ENCODE results near the gene FBXL15.

Gene FBXL15

DNA sequence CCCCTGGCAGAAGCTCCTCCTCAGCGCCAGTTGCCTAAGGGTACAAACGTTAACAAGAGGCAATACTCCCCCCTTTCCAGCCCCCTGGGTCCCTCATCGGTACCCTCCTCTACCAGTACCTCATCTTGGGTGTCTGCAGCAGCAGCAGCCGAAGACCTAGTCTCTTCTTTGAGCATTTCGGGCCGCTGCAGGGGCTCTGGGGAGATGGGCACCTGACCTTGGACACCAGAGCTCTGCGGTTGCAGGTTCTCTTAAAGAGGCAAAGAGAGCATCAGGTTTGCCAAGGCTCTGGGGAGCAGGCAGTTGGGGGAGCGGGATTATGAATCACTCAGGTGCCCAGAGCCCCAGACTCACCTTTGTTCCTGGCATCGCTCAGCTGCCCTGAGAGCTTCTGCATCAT, 3.5 kb downstream of the FBXL15 start:
- Histone ChIP-seq H3K9ac (ENCODE audit: low read depth, low read length) (no peak overlapping the region), H3K9me3 (replicated peaks; ENCODE audit: low read length) (no peaks in the 10 kb centered on the region), H3K4me2 (ENCODE audit: low read length) (no peak overlapping the region), H3K36me3 (ENCODE audit: insufficient read depth, low read length) (peaks cover 25% of the 10 kb centered on the region), H3K4me1 (ENCODE audit: control insufficient read depth, insufficient read depth, low read length) (peaks cover 21% of the 10 kb centered on the region), H3K4me3 (ENCODE audit: low read length) (no peak overlapping the region), H3K27me3 (ENCODE audit: control insufficient read depth, insufficient read depth, low read length) (peaks cover 2% of the 10 kb centered on the region)

DNA sequence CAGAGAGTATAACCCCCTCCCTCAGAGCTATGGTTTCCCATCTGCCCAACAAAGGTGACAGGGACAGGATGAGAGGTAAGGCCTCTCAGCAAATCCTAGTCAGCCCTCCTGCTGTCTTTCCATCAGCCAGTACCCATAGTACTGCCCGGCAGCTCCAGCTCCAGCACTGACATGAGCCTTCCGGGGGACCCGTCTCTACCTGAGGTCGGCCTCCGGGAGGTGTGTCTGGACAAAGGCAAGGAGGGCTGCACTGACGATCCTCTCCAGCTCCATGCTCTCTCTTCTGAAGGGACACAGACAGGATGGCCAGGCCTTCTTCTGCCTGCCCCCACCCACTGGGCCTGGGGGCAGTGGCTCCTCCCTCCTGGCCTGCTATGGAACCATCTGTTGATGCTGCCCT, 4.3 kb downstream of the FBXL15 start:
- Histone ChIP-seq H3K4me3 (ENCODE audit: low read length) (no peak overlapping the region), H3K4me1 (ENCODE audit: control insufficient read depth, insufficient read depth, low read length) (peaks cover 17% of the 10 kb centered on the region), H3K9me3 (replicated peaks; ENCODE audit: low read length) (no peaks in the 10 kb centered on the region), H3K9ac (ENCODE audit: low read depth, low read length) (no peak overlapping the region), H3K4me2 (ENCODE audit: low read length) (no peak overlapping the region), H3K36me3 (ENCODE audit: insufficient read depth, low read length) (peaks cover 25% of the 10 kb centered on the region), H3K27me3 (ENCODE audit: control insufficient read depth, insufficient read depth, low read length) (no peaks in the 10 kb centered on the region)

DNA sequence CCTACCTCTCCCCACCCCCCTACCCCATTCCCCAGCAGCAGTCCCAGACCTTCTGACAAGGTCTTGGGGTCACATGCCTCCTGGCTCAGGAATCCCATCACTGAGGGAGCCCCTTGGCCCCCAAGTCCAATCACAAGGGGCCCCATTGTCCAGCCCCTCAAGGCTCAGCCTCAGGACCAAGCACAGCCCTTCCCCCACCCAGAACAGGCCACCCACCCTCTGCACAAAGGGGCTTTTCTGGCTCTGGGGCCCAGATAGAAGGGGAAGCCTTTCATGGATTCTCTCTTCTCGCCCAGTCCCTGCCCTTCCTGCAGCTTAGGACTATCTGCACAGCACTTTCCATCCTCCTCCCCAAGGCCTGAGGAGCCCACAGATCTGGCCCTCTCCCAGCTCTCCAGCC, 4.8 kb downstream of the FBXL15 start:
- H3K4me1 ChIP-seq (ENCODE audit: control insufficient read depth, insufficient read depth, low read length): peaks cover 13% of the 10 kb centered on the region
- no peak overlapping the region for H3K4me3 ChIP-seq (ENCODE audit: low read length)
- H3K36me3 ChIP-seq (ENCODE audit: insufficient read depth, low read length): peaks cover 25% of the 10 kb centered on the region
- H3K9me3 ChIP-seq (replicated peaks; ENCODE audit: low read length): no peaks in the 10 kb centered on the region
- H3K27me3 ChIP-seq (ENCODE audit: control insufficient read depth, insufficient read depth, low read length): no peaks in the 10 kb centered on the region
- H3K4me2 ChIP-seq (ENCODE audit: low read length): no peak overlapping the region
- no peak overlapping the region for H3K9ac ChIP-seq (ENCODE audit: low read depth, low read length)

DNA sequence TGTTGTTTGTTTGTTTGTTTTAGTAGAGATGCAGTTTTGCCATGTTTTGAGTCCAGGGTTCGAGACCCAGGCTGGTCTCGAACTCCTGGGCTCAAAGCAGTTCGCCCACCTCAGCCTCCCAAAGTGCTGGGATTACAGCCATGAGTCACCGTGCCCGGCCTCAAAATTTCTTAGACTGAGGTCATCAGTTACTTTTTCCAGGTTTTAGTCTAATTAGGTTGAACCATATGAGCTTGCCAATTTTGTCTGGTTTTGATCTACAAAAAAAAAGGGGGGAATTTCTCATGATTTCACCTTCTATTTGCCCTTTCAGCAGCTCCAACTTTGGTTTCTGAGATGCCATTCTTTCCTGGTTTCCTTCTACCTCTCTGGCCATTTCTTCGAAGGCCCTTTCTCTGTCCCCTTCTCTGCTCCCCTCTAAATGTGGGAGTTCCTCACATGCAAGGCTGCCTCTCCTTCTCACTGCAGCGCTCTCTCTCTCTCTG, 6.2 kb downstream of the FBXL15 start:
- Histone ChIP-seq H3K9me3 (replicated peaks; ENCODE audit: low read length) (no peaks in the 10 kb centered on the region), H3K4me3 (ENCODE audit: low read length) (no peak overlapping the region), H3K27me3 (ENCODE audit: control insufficient read depth, insufficient read depth, low read length) (no peaks in the 10 kb centered on the region), H3K36me3 (ENCODE audit: insufficient read depth, low read length) (peaks cover 25% of the 10 kb centered on the region), H3K4me1 (ENCODE audit: control insufficient read depth, insufficient read depth, low read length) (peaks cover 20% of the 10 kb centered on the region), H3K4me2 (ENCODE audit: low read length) (no peak overlapping the region), H3K9ac (ENCODE audit: low read depth, low read length) (no peak overlapping the region)

DNA sequence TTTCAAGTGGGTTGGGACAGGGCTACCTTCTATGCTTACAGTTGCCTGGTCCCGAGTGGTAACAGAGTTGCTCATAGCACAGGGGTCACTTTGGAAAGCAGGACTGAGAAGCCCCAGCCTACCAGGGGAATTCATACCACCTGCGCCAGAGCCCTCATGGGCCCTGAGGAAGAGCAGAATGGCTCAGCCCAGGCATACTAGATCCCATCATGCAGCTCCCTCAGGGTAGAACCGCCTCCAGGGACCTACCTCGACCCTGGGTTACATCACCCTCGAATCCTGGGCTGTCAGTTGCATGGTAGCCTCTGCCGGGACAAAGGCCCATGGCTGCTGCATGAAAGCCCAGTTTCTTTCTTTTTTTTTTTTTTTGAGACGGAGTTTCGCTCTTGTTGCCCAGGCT, 8.8 kb downstream of the FBXL15 start:
- Histone ChIP-seq H3K4me2 (ENCODE audit: low read length) (no peak overlapping the region), H3K9ac (ENCODE audit: low read depth, low read length) (no peak overlapping the region), H3K9me3 (replicated peaks; ENCODE audit: low read length) (no peaks in the 10 kb centered on the region), H3K4me1 (ENCODE audit: control insufficient read depth, insufficient read depth, low read length) (peaks cover 12% of the 10 kb centered on the region), H3K4me3 (ENCODE audit: low read length) (no peak overlapping the region), H3K27me3 (ENCODE audit: control insufficient read depth, insufficient read depth, low read length) (no peaks in the 10 kb centered on the region), H3K36me3 (ENCODE audit: insufficient read depth, low read length) (peaks cover 8% of the 10 kb centered on the region)

DNA sequence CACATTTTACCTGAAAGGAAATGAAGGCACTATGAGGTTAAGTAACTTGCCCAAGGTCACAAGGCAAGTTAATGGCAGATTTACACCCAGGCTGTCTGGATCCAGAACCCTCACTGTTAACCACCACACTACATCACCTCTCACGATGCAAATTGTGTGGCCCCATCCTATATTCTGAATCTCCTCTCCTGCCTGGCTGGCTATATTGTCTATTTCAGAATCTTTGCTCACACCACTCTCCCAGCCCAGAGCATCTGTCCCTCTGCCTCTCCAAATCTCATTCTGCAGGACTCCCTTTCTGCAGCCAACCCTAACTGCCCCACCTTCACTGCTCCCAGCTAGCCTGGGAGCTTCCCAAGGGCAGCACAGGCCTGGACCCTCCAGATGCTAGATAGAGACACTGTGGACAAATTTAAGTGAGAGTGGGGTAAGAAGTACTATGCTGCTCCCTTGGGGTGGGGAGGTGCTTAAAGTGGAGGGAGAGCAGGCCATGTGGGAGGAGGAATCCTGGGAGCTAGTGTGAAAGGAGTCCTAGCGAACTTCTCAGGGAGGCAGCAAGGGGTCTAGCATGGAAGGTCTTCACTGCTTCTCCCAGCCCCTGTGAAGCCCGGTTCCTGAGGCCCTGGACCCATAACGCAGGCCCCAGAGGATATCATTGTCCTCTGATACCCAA, 11.0 kb downstream of the FBXL15 start:
- Histone ChIP-seq H3K4me3 (ENCODE audit: low read length) (peak overlapping the region; percentile 92), H3K4me1 (ENCODE audit: control insufficient read depth, insufficient read depth, low read length) (peaks cover 26% of the 10 kb centered on the region), H3K9me3 (replicated peaks; ENCODE audit: low read length) (no peaks in the 10 kb centered on the region), H3K9ac (ENCODE audit: low read depth, low read length) (peak overlapping the region; percentile 97), H3K4me2 (ENCODE audit: low read length) (peak overlapping the region; percentile 99), H3K36me3 (ENCODE audit: insufficient read depth, low read length) (no peaks in the 10 kb centered on the region), H3K27me3 (ENCODE audit: control insufficient read depth, insufficient read depth, low read length) (no peaks in the 10 kb centered on the region)

DNA sequence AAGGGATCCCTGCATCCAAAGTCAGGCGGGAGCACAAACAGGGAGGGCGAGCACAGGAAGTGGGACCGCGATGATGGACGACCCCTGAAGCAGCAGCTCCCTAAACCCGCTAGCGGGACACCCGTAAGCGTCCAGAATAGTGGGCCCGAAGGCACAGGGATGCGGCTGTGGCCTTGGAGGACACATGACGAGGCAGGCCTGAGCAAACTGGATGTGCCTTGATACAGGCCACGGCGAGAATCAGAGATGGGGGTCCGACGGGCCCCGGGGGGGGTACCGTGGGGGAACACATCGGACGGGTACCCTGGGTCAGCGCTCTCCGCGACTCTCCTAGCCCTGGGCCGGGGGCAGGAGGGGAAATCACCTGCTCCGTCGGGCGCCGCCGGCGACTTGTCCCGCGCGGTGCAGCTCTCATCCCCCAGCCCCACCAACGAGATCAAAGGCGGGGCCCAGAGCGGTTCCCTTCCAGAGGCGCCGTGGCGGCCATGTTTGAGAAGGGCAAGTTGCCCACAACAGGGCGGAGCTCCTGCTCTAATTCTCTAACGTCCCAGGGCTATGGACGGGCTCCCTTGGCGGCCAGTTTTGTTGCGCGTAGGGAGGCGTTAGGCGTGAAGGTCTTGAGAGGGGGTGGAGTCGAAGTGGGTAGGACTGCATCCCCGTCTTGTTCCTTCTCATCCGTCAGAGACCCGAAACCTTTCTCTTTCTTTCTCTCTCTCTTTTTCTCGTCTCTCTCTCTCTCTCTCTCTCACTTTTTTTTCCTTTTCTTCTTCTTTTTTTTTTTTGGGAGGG, 11.7 kb downstream of the FBXL15 start, which contains the start of gene CUEDC2:
Gene CUEDC2, minus strand, starts transcription at position 413 of the 789 bp plus-strand sequence. CDS start 7,386 bp downstream, outside the sequence.
- Histone ChIP-seq H3K4me1 (ENCODE audit: control insufficient read depth, insufficient read depth, low read length) (peaks cover 26% of the 10 kb centered on the region), H3K4me2 (ENCODE audit: low read length) (peak within 1 kb of the TSS; percentile 99), H3K4me3 (ENCODE audit: low read length) (peak within 1 kb of the TSS; percentile 92), H3K27me3 (ENCODE audit: control insufficient read depth, insufficient read depth, low read length) (no peaks in the 10 kb centered on the region), H3K36me3 (ENCODE audit: insufficient read depth, low read length) (no peaks in the 10 kb centered on the region), H3K9me3 (replicated peaks; ENCODE audit: low read length) (no peaks in the 10 kb centered on the region), H3K9ac (ENCODE audit: low read depth, low read length) (peak within 1 kb of the TSS; percentile 97)

DNA sequence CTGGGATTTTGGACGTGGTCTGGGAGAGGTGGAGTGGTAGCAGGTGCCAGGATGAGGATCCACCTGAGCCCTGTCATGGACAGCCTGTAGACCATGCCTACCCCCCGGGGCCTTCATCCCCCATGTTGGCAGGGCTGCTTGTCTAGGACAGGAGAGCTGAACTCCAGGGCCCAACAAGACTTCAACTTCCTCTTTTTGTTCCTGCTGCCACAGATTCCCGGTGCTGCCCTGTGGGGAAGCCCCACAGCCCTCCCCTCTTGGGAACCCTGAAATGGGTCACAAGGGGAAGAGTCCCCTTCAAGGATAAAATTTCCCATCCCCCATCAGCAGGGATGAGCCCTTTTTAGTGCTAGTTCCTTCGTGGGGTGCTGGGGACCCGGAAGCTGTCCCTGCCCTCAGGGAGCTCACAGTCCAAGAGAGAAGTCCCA, 13.0 kb downstream of the FBXL15 start:
- Histone ChIP-seq H3K4me2 (ENCODE audit: low read length) (no peak overlapping the region), H3K9me3 (replicated peaks; ENCODE audit: low read length) (no peaks in the 10 kb centered on the region), H3K27me3 (ENCODE audit: control insufficient read depth, insufficient read depth, low read length) (no peaks in the 10 kb centered on the region), H3K9ac (ENCODE audit: low read depth, low read length) (no peak overlapping the region), H3K4me1 (ENCODE audit: control insufficient read depth, insufficient read depth, low read length) (peaks cover 26% of the 10 kb centered on the region), H3K4me3 (ENCODE audit: low read length) (no peak overlapping the region), H3K36me3 (ENCODE audit: insufficient read depth, low read length) (no peaks in the 10 kb centered on the region)

DNA sequence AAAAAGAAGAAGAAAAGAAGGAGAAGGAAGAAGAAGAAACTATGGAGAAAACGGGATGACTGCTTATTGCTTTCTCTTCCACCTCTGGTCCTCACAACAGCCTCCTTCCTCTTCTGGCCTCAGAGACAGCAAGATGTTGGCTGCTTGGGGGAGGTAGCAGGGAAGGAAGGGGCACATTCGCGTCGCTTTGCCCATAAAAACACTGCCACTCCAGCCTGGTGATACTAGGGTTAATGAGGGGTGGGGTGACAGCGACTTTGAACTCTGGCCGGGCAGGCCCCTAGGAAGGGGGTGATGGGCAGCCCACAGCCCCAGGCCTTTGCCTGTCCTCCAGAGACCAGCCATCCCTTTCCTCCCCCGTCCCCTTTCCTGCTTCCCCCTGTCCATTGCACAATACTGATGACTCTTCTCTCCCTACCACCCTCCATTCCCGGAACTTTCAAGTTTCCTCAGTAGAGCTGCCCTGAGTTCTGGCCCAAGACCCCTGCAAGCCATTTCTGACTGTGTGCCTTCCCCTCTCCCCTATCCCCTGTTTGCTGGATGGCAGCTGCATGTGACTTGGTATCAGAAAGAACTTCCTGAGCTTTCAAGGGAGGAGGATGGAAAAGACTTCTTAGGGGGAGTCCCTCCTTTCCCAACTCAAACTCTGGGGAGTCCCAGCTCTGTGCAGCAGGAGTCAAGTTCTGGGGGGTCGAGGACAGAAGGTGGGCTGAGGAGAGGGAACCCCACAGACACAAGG, 13.9 kb downstream of the FBXL15 start:
- no peaks in the 10 kb centered on the region for H3K36me3 ChIP-seq (ENCODE audit: insufficient read depth, low read length)
- H3K9me3 ChIP-seq (replicated peaks; ENCODE audit: low read length): no peaks in the 10 kb centered on the region
- peak overlapping the region; percentile 21 for H3K4me2 ChIP-seq (ENCODE audit: low read length)
- H3K4me1 ChIP-seq (ENCODE audit: control insufficient read depth, insufficient read depth, low read length): peaks cover 26% of the 10 kb centered on the region
- no peak overlapping the region for H3K9ac ChIP-seq (ENCODE audit: low read depth, low read length)
- no peak overlapping the region for H3K4me3 ChIP-seq (ENCODE audit: low read length)
- H3K27me3 ChIP-seq (ENCODE audit: control insufficient read depth, insufficient read depth, low read length): no peaks in the 10 kb centered on the region

DNA sequence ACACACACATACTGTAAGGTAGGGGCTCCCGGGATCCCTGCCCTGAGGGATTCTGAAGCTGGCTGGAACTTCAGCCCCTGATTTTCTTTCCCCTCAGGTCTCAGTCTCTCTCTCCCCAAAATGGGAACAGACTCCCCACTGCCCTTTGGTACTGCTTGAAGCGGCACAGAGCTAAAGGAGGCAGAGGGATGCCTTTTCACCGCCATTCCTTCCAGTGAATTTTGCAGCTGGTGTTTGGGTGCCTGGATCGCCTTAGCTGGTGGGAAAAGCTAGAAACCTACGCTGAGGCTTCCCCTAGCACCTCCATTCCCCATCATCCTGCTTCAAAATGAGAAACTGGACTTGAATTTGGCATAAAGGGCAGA, 14.5 kb downstream of the FBXL15 start:
- peaks cover 26% of the 10 kb centered on the region for H3K4me1 ChIP-seq (ENCODE audit: control insufficient read depth, insufficient read depth, low read length)
- H3K36me3 ChIP-seq (ENCODE audit: insufficient read depth, low read length): no peaks in the 10 kb centered on the region
- H3K4me3 ChIP-seq (ENCODE audit: low read length): no peak overlapping the region
- no peak overlapping the region for H3K9ac ChIP-seq (ENCODE audit: low read depth, low read length)
- peak overlapping the region; percentile 80 for H3K4me2 ChIP-seq (ENCODE audit: low read length)
- H3K9me3 ChIP-seq (replicated peaks; ENCODE audit: low read length): no peaks in the 10 kb centered on the region
- H3K27me3 ChIP-seq (ENCODE audit: control insufficient read depth, insufficient read depth, low read length): no peaks in the 10 kb centered on the region

DNA sequence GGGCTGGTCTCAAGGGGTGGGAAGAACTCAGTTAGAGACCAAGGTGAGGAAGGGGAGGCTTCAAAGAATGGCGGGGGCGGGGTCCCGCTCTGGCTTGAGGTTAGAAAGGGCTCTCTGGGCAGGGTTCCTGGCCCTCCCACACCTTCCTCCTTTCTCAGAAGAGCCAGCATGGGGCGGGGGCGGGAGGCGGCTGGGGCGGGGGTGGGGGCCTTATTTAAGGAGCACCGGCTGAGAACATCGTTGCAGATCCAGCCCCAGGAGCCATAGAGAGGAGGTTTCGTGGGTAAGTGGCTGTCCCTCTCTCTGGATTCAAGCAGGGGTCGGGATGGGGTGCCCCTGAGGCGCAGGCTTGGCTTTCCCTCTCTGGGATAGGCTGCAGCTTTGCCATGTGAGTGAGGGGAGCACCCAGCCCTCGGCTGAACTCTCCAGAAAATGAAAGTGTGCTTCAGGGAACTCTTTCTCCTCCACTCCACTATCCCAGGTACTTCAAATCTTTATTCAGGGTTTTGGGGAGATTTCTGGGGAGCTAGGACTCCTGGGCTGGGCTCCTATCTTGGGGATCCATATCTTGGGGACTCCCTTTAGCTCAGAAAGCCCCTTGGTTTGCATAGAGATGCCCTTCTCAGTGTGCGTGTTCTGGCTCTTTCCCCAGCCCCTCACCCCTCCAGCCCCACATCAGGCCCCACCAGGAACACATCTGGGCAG, 15.0 kb downstream of the FBXL15 start:
- Histone ChIP-seq H3K36me3 (ENCODE audit: insufficient read depth, low read length) (no peaks in the 10 kb centered on the region), H3K27me3 (ENCODE audit: control insufficient read depth, insufficient read depth, low read length) (no peaks in the 10 kb centered on the region), H3K9me3 (replicated peaks; ENCODE audit: low read length) (no peaks in the 10 kb centered on the region), H3K9ac (ENCODE audit: low read depth, low read length) (peak overlapping the region; percentile 49), H3K4me3 (ENCODE audit: low read length) (peak overlapping the region; percentile 63), H3K4me2 (ENCODE audit: low read length) (peak overlapping the region; percentile 80), H3K4me1 (ENCODE audit: control insufficient read depth, insufficient read depth, low read length) (peaks cover 26% of the 10 kb centered on the region)
